Measurements from ENCODE around the gene FGF11.

- no peak for TF ChIP-seq TARDBP (IDR thresholded peaks at IDR 0.05)
- no peak for TF ChIP-seq BHLHE40 (IDR thresholded peaks at IDR 0.05; ENCODE audit: borderline replicate concordance)
- TF ChIP-seq HDGF (IDR thresholded peaks at IDR 0.05; ENCODE audit: borderline replicate concordance), result no peak
- TF ChIP-seq SUZ12 (IDR thresholded peaks at IDR 0.05), result no peak
- TF ChIP-seq FOXA1 (IDR thresholded peaks at IDR 0.05), result no peak
- TF ChIP-seq SP1 (IDR thresholded peaks at IDR 0.05), result no peak
- no peak for TF ChIP-seq FOXK2 (IDR thresholded peaks at IDR 0.05)
Measured at GRCh38 chr17:7411427-7411750, 27.9 kb upstream of the FGF11 start.

Measured in HEK293T (cell line).